Cardiac muscle cell (in vitro differentiated cells and primary cell): Measurements from ENCODE around the gene ZMYND19. TPM values are rescaled to one million over a fixed set of nuclear protein-coding genes. Genes with fewer than 3 reads are reported as not detected.
"Not testable (repeated sequence)": the region's sequence is repeated elsewhere in the genome, so short reads cannot be mapped to it uniquely, and the experiment has no call there.

Experiments used
- DNase-seq, 2 donors: peaks; one replicate each; pipeline versions ENCODE4 v3.0.0 to v3.0.0-alpha.2; 2010 to 2017; ENCODE audit warnings: low read depth in 1 of 2, low spot score in 1 of 2
- H3K27ac ChIP-seq: fragments of 200-600 bp; sonication (generic); 2 replicates; pipeline ENCODE4 v1.5.1; 2016
- H3K27me3 ChIP-seq: fragments of 200-600 bp; sonication (generic); 2 replicates; pipeline ENCODE4 v1.6.0; 2016; ENCODE audit warnings: control low read depth
- H3K36me3 ChIP-seq: fragments of 200-600 bp; sonication (generic); 2 replicates; pipeline ENCODE4 v1.5.1; 2016; ENCODE audit warnings: control low read depth
- H3K4me1 ChIP-seq: fragments of 200-600 bp; sonication (generic); 2 replicates; pipeline ENCODE4 v1.8.1; 2017; ENCODE audit warnings: low read depth, mild to moderate bottlenecking, mixed run types
- H3K4me3 ChIP-seq: fragments of 200-600 bp; sonication (generic); 2 replicates; pipeline ENCODE4 v1.5.1; 2016; ENCODE audit warnings: mild to moderate bottlenecking
- H3K9me3 ChIP-seq: fragments of 200-600 bp; sonication (generic); 2 replicates; pipeline ENCODE4 v1.5.1; 2017; ENCODE audit warnings: low read depth, mild to moderate bottlenecking, control low read depth
- polyA plus RNA-seq: library from polyadenylated mRNA; unstranded; fragments of >200 nt; fragmentation: Nextera tagmentation; extraction: Ambion mirVana; gene quantifications from 2 replicates; pipeline ENCODE4 v1.2.1, GENCODE V29; 2016
- total RNA-seq: library from RNA; depleted of rRNA; stranded (reverse); fragments of >200 nt; gene quantifications from 2 replicates; pipeline ENCODE4 v1.2.3, GENCODE V29; 2016
- TF ChIP-seq, protein P1 (sequence below): IDR thresholded peaks from 2 replicates; pipeline ENCODE4 v1.5.1; 2012; ENCODE audit warnings: low read depth, mild to moderate bottlenecking, low read length

ZMYND19 gene
- total and polyA plus RNA-seq, 2 experiments from 2014 or later = 35.3 to 48.1 TPM

DNA sequence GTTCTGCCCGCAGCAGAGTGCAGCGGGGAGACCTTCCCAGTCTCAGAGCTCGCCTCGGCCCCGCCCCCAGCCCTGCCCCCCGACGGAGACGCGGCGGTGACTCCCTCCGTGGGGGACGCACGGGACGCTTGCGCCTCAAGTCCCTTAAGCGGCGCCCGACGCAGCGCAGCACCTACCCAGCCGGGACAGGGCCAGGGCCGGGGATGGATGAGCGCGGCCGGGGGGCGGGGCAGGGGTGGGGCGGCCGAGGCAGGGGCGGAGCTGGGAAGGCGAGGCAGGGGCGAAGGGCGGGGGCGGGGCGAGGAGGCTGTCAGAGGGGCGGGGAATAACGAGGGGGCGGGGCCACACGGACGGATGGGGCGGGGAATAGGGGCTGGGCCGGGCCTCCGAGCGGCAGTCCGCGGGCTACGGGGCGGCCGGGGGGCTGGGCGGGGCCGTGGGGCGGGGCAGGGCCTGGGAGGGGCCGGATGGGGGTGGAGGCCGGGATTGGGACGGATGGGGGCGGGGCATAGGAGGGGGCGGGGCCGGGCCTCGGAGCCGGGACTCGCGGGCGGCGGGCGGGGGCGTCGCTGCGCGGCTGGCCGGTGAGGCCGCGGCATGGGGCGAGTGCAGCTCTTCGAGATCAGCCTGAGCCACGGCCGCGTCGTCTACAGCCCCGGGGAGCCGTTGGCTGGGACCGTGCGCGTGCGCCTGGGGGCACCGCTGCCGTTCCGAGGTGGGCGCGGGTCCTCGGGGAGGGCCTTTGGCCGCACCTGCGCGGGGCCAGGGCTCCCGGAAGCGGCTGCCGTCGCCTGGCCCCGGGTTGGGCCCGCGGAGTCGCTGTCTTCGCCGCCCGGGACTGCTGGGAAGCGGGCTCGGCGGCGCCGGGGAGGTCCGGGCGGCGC lies 15.1 kb upstream of the ZMYND19 start, which contains the start of gene ARRDC1:
TSS of gene ARRDC1 (plus strand) at position 566 of the 884 bp plus-strand sequence. CDS start at position 598, 32 bp downstream.
- H3K4me3 ChIP-seq = peak within 1 kb of the TSS; percentile 60

DNA sequence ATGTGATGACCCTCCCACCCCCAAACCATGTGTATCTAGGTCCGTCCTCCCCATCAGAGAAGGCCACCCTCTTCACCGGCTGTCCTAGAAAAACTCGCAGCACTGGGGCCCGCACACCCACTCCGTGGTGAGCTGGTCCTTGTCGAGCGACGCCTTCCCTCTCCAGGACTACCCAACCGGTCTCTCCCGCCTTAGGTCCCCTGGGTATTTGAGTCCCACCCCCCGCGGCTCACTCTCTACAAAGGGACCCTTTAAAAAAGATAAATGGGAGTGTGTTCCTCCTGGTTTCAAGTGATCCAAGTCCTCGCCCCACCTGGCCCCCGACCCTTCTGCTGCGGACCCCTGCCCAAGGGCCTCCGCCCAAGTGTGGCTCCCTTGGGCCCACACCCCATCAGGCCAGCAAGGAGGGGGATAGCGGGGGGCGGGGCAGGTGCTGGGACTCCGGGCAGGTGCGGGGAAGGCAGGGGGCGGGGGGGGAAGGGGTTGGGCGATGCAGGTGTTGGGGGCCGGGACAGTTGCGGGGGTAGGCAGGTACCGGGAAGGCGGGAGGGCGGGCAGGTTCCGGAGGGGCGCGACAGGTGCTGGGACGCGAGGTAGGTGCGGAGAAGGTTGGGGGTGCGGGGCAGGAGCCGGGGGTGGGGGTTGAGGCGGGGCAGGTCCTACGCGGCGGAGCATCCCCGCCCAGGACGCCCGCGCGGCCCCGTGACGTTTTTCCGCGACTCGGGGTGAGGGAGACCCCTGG lies 14.2 kb upstream of the ZMYND19 start:
- TF ChIP-seq, protein P1, sequence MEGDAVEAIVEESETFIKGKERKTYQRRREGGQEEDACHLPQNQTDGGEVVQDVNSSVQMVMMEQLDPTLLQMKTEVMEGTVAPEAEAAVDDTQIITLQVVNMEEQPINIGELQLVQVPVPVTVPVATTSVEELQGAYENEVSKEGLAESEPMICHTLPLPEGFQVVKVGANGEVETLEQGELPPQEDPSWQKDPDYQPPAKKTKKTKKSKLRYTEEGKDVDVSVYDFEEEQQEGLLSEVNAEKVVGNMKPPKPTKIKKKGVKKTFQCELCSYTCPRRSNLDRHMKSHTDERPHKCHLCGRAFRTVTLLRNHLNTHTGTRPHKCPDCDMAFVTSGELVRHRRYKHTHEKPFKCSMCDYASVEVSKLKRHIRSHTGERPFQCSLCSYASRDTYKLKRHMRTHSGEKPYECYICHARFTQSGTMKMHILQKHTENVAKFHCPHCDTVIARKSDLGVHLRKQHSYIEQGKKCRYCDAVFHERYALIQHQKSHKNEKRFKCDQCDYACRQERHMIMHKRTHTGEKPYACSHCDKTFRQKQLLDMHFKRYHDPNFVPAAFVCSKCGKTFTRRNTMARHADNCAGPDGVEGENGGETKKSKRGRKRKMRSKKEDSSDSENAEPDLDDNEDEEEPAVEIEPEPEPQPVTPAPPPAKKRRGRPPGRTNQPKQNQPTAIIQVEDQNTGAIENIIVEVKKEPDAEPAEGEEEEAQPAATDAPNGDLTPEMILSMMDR = no peak
- Histone ChIP-seq H3K9me3 (no peaks in the 10 kb centered on the region), H3K4me1 (peaks cover 18% of the 10 kb centered on the region), H3K36me3 (no peaks in the 10 kb centered on the region), H3K4me3 (peak overlapping the region; percentile 60), H3K27me3 (no peaks in the 10 kb centered on the region), H3K27ac (no peak overlapping the region)
- peak in 1 of 2 donors; percentile 39 for DNase-seq

More for the DNA sequence above, 15.1 kb upstream of the ZMYND19 start, which contains the start of gene ARRDC1:
- DNase-seq = peak; percentile 93 to 98
- no peaks in the 10 kb centered on the region for H3K9me3 ChIP-seq
- no peaks in the 10 kb centered on the region for H3K27me3 ChIP-seq
- peak within 1 kb of the TSS; percentile 78 for H3K27ac ChIP-seq
- no peaks in the 10 kb centered on the region for H3K36me3 ChIP-seq
- TF ChIP-seq, protein P1 = no peak
- H3K4me1 ChIP-seq = peaks cover 18% of the 10 kb centered on the region

GRCh38 chr9:137603879-137604278 lies 13.6 kb upstream of the ZMYND19 start:
- Histone ChIP-seq H3K36me3 (no peaks in the 10 kb centered on the region), H3K4me1 (peaks cover 18% of the 10 kb centered on the region), H3K27ac (no peak overlapping the region), H3K9me3 (no peaks in the 10 kb centered on the region), H3K4me3 (no peak overlapping the region), H3K27me3 (no peaks in the 10 kb centered on the region)
- DNase-seq = no peak
- TF ChIP-seq, protein P1 = no peak

GRCh38 chr9:137602661-137603060 lies 12.3 kb upstream of the ZMYND19 start:
- no peak overlapping the region for H3K27ac ChIP-seq
- peaks cover 13% of the 10 kb centered on the region for H3K4me1 ChIP-seq
- no peak for DNase-seq
- TF ChIP-seq, protein P1 = no peak
- no peaks in the 10 kb centered on the region for H3K9me3 ChIP-seq
- no peaks in the 10 kb centered on the region for H3K36me3 ChIP-seq
- no peak overlapping the region for H3K4me3 ChIP-seq
- H3K27me3 ChIP-seq = no peaks in the 10 kb centered on the region

GRCh38 chr9:137598943-137599342 lies 8.6 kb upstream of the ZMYND19 start:
- TF ChIP-seq, protein P1 = no peak

GRCh38 chr9:137596577-137596976 lies 6.3 kb upstream of the ZMYND19 start:
- not testable (repeated sequence) for DNase-seq, H3K9me3 ChIP-seq, H3K4me3 ChIP-seq, H3K27me3 ChIP-seq, H3K36me3 ChIP-seq, H3K4me1 ChIP-seq, H3K27ac ChIP-seq

More at GRCh38 chr9:137598943-137599342, 8.6 kb upstream of the ZMYND19 start:
- no peak overlapping the region for H3K4me3 ChIP-seq
- no peaks in the 10 kb centered on the region for H3K36me3 ChIP-seq
- no peak for DNase-seq
- no peaks in the 10 kb centered on the region for H3K9me3 ChIP-seq
- no peak overlapping the region for H3K27ac ChIP-seq
- no peaks in the 10 kb centered on the region for H3K4me1 ChIP-seq
- H3K27me3 ChIP-seq = no peaks in the 10 kb centered on the region
